Activated T-helper 2 cell treated with anti-CD3 and anti-CD28 coated beads, Interferon-gamma antibody, Interleukin-2, Interleukin-4, amounts not matched to agents 10 μg/mL and 5 μg/mL and 100 μg/mL, durations not matched to agents 14 hours and 24 hours and 36 hours (primary cell): Measurements from ENCODE around the gene SPOCK2. TPM values are rescaled to one million over a fixed set of nuclear protein-coding genes. Genes with fewer than 3 reads are reported as not detected.

Source experiments
- DNase-seq: peaks from one replicate; pipeline ENCODE4 v3.0.0; 2021; ENCODE audit warnings: low spot score
- H3K27ac Mint-ChIP-seq: one replicate; pipeline ENCODE4 v1.8.0; 2021; ENCODE audit warnings: mixed read lengths
- H3K27me3 Mint-ChIP-seq: one replicate; pipeline ENCODE4 v1.8.0; 2021; ENCODE audit warnings: low read depth, mixed read lengths
- H3K36me3 Mint-ChIP-seq: one replicate; pipeline ENCODE4 v1.8.0; 2021; ENCODE audit warnings: low read depth, mixed read lengths
- H3K4me1 Mint-ChIP-seq: one replicate; pipeline ENCODE4 v1.8.0; 2021; ENCODE audit warnings: low read depth, mixed read lengths
- H3K4me3 Mint-ChIP-seq: one replicate; pipeline ENCODE4 v1.8.0; 2021; ENCODE audit warnings: low read depth, mild to moderate bottlenecking, moderate library complexity, mixed read lengths
- H3K9me3 Mint-ChIP-seq: one replicate; pipeline ENCODE4 v1.8.0; 2021; ENCODE audit warnings: mixed read lengths
- intact Hi-C: fragments of 100-400 bp; cut with micrococcal nuclease; formaldehyde crosslinking; loops from one replicate; pipeline ENCODE4 v1.15.1; 2023
- total RNA-seq: library from RNA; stranded (reverse); gene quantifications from 2 replicates; pipeline ENCODE4 v1.2.3, GENCODE V29; 2022

The SPOCK2 gene
- total RNA-seq, 1 donor from 2014 or later = 137 TPM

DNA sequence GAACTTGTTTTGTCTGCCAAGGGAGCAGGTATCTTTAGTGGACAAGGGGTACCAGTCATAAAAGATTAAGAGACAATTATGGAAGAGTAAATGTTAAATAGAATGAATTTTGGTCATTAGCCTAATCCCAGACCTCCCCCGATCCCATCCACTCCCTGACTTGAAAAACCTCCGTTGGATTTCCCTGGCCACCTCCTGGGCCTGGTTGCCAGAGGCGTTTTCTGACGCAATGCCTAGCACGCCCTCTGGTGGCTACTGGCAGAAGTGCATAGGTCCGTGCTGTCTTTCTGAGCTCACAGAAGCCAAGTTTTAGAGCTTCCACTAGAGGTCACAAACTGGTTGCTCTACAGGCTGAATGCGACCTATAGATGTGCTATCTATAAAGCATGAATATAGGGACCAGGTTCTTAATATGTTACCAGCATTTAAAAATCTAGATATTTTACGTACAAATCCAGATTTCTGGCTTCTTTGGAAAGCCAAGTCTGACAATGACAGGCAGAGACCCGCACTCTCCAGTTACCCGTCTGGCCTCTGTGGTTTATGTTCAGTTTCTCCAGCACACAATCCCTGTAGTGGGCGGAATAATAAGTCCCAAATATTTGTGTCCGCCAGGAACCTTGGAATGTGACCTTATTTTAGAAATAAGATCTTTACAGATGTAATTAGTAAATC lies 39.8 kb downstream of the SPOCK2 start:
- H3K4me3 Mint-ChIP-seq = no peak overlapping the region
- H3K27ac Mint-ChIP-seq = peak overlapping the region; percentile 7
- intact Hi-C loops = loop anchor here (1.0 to 5.0 kb wide), 4 partner anchors 92 to 286 kb away; partner anchors contain the start of genes ANAPC16 and ASCC1
- peaks cover 9% of the 10 kb centered on the region for H3K9me3 Mint-ChIP-seq
- peaks cover 18% of the 10 kb centered on the region for H3K4me1 Mint-ChIP-seq
- no peaks in the 10 kb centered on the region for H3K36me3 Mint-ChIP-seq
- DNase-seq = peak; percentile 79
- no peaks in the 10 kb centered on the region for H3K27me3 Mint-ChIP-seq

DNA sequence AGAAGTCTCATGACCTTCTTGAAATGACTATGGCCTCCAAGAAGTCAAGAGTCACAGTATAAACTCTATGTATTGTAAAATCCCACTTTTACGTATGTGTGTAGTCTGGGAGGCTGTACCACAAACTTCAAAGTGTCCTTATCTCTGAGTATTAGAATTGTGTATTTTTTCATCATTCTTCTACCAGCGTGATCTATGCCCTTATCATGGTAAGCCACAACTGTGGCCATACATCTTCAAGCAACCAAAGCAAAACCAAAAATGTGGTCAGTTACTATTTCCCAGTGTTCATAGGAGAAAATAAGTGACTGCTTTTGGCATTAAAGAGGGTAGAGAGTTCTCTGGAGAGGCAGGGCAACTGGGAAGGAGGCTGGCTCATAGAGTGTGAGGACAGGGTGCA lies 42.8 kb downstream of the SPOCK2 start:
- intact Hi-C loops = loop anchor here (5.0 kb wide), 1 partner anchor 172 kb away; the partner anchor contains the start of genes ANAPC16 and ASCC1
- H3K27ac Mint-ChIP-seq = no peak overlapping the region
- DNase-seq = no peak
- no peaks in the 10 kb centered on the region for H3K36me3 Mint-ChIP-seq
- H3K9me3 Mint-ChIP-seq = peaks cover 9% of the 10 kb centered on the region
- H3K27me3 Mint-ChIP-seq = no peaks in the 10 kb centered on the region
- H3K4me1 Mint-ChIP-seq = peaks cover 18% of the 10 kb centered on the region
- H3K4me3 Mint-ChIP-seq = no peak overlapping the region

DNA sequence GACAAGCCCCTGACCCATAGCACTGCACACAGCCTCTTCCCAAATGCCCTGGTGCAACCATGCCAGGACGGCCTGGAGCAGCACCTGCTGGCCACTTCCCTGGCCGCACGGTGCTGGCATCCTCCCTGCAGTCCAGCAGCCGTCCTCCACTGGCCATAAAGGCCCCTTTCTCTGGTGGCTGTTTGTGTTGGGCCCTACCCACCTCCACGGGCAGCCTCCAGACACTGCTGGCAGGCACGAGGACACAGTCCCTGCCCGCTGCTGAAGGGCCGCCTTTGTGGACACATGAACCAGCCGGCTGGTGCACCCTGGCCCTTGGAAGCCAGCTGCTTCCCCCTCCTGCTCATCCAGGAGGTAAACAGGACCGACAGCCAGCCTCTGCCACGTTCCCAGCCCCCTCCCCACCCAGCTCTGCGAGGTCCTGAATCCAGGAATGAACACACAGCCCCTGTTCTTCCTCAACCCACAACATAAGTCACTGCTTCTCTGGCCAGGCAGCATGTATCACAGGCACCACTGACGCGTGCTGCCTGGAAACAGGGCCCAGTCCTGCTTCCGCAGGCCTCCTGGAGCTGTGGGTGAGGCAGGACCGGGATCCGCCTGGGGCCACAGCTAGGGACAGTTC lies 43.8 kb downstream of the SPOCK2 start:
- no peaks in the 10 kb centered on the region for H3K36me3 Mint-ChIP-seq
- intact Hi-C loops = loop anchor here (5.0 kb wide), 1 partner anchor 173 kb away; the partner anchor contains the start of genes ANAPC16 and ASCC1
- peaks cover 4% of the 10 kb centered on the region for H3K9me3 Mint-ChIP-seq

DNA sequence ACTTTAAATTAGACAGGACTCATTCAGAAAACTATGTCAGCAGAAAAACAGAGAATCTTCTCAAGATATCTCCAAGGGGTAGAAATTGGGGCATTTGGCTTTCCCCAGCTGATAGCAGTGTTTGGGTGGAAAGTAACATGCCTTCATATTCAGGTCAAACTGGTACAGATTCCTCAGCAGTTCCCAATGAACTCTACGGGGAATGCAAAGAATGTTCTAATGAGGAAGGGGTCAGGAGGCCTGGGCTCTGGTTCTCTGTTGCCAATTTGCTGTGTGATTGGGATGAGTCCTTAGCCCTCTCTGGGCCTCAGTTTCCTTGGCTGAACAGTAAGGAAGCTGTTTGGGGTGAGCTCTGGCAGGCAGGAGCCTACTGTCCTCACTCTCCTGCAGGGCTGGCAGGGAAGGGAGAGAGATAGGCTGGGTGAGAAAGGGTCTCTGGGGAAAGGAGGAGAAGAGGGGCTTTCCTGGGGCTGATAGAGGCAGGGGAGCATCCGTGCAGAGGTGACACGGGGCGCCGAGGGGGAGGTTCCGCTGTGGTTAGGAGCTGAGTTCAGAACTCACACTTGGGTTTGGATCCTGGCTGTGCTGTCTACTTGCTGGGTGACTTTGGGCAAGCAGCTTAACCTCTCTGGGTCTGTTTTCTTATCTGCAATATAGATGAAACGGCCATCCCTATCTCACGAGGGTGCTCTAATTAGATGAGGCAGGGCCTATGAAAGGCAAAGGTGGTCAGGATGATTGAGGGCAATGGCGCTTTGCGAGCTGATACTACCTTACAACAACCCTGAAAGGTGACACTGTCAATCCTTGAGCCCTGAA lies 45.1 kb downstream of the SPOCK2 start:
- Mint-ChIP-seq H3K9me3 (no peaks in the 10 kb centered on the region), H3K4me1 (peaks cover 6% of the 10 kb centered on the region), H3K27ac (no peak overlapping the region), H3K4me3 (no peak overlapping the region), H3K36me3 (no peaks in the 10 kb centered on the region), H3K27me3 (no peaks in the 10 kb centered on the region)
- no peak for DNase-seq
- intact Hi-C loops = no loop called here

More for the DNA sequence above, 43.8 kb downstream of the SPOCK2 start:
- H3K27ac Mint-ChIP-seq = no peak overlapping the region
- DNase-seq = no peak
- no peak overlapping the region for H3K4me3 Mint-ChIP-seq
- no peaks in the 10 kb centered on the region for H3K27me3 Mint-ChIP-seq
- peaks cover 13% of the 10 kb centered on the region for H3K4me1 Mint-ChIP-seq

DNA sequence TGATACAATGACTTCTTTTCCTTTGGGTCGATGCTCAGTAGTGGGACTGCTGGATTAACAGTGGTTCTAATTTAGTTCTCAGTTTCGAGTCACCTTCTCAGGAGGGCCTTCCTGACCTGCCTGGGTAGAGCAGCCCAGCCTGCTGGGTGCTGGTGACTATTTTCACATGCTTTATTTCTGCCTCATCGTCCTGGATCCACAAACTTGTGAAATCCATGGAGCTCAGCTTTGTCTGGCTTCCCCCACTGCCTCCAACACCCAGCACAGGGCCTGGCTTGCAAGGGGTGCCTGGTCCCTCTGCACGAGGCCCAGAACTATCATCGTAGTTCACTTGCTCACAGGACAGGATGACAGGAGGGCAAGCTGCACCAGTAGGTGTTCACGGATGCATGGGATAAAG lies 46.9 kb downstream of the SPOCK2 start:
- peaks cover 6% of the 10 kb centered on the region for H3K4me1 Mint-ChIP-seq
- no peak overlapping the region for H3K27ac Mint-ChIP-seq
- H3K4me3 Mint-ChIP-seq = no peak overlapping the region
- DNase-seq = no peak
- intact Hi-C loops = no loop called here
- H3K9me3 Mint-ChIP-seq = no peaks in the 10 kb centered on the region
- peaks cover under 1% of the 10 kb centered on the region for H3K27me3 Mint-ChIP-seq
- H3K36me3 Mint-ChIP-seq = no peaks in the 10 kb centered on the region

DNA sequence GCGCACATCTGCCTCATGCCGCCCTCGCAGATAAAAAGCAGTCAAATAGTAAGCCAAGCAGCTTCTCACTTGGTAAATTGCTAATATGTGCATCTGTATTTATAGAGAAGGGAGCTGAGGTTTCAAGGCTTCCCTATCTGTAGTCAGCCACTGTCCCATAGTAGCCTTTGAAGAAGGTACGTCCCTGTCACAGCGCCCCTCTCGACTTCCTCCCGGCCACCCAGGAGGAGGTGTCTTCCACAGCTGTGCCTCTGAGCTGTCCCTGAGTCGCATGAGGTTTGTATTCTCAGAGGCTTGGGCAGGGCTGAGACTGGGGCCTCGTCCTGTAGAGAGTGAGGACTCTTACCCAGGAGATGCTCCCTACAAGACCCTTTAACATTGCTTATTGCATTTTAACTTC lies 49.0 kb downstream of the SPOCK2 start:
- H3K4me3 Mint-ChIP-seq = no peak overlapping the region
- H3K27ac Mint-ChIP-seq = no peak overlapping the region
- H3K9me3 Mint-ChIP-seq = no peaks in the 10 kb centered on the region
- peaks cover 2% of the 10 kb centered on the region for H3K27me3 Mint-ChIP-seq
- intact Hi-C loops = no loop called here
- no peaks in the 10 kb centered on the region for H3K36me3 Mint-ChIP-seq
- no peak for DNase-seq
- H3K4me1 Mint-ChIP-seq = no peaks in the 10 kb centered on the region

DNA sequence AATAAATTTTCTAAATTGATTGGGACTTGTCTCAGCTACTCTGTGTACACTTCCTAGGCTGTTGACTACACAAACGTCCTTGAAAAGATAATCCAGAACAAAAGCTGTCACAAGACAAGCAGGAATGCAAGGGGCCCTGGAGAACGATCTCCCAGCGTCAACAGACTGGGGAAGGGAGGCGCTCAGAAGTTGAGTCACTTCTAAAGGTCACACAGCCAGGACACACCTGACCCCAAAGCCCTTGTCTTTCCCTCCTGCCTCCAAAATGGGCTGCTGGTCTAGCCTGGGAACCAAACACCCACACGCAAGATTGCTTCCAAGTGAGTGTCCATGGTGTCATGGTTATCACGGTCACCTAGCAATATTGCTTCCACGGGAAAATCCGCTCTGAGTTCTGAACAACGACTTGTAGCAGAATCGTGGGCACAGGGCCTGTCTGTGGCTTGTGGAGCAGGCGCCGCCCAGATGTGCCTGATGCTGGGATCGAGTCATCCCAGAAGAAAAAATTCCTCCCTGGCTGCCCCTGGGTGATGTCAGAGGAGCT lies 49.8 kb downstream of the SPOCK2 start:
- intact Hi-C loops = no loop called here
- Mint-ChIP-seq H3K27me3 (peaks cover 2% of the 10 kb centered on the region), H3K36me3 (no peaks in the 10 kb centered on the region), H3K27ac (no peak overlapping the region), H3K4me3 (no peak overlapping the region), H3K9me3 (no peaks in the 10 kb centered on the region), H3K4me1 (no peaks in the 10 kb centered on the region)
- no peak for DNase-seq

DNA sequence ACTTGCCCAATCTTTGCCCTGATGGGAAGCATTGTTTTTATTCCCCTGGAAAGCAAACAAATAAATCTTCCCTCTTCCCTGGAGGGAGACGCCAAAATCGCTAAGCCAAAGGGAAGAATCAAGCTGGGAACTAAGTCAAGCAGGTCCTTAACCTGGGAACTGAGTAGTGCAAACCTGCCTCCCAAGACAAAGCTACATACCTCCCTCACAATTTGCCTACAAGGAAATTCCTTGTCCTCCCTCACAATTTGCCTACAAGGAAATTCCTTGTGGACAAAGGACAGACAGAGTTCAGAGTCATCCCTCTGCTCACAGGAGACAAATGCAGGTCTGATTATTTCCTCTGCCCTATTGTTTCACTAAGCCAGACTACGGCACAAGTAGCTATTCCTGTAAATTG lies 50.5 kb downstream of the SPOCK2 start:
- intact Hi-C loops = no loop called here
- Mint-ChIP-seq H3K9me3 (no peaks in the 10 kb centered on the region), H3K4me3 (no peak overlapping the region), H3K4me1 (no peaks in the 10 kb centered on the region), H3K27ac (no peak overlapping the region), H3K27me3 (peaks cover 2% of the 10 kb centered on the region), H3K36me3 (no peaks in the 10 kb centered on the region)
- DNase-seq = no peak

DNA sequence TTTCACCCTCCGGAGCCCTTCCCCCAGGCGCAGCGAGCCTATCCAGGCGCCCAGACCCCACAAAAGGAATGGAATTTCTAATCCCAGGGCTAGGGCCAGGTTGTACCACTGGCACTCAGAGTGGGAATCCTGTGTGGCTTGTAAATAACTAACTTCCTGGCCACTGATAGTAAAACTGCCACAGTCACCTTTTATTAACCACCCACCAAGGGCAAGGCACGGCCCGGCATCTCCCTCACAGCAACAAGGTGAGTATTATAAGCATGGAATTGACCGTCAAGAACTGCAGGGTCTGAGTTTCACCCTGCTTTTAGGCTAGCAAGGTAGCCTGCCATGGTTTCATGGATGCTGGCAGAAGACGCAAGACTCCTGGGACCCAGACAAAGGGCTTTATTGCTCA lies 51.1 kb downstream of the SPOCK2 start:
- Mint-ChIP-seq H3K9me3 (no peaks in the 10 kb centered on the region), H3K4me1 (no peaks in the 10 kb centered on the region), H3K36me3 (no peaks in the 10 kb centered on the region)

DNA sequence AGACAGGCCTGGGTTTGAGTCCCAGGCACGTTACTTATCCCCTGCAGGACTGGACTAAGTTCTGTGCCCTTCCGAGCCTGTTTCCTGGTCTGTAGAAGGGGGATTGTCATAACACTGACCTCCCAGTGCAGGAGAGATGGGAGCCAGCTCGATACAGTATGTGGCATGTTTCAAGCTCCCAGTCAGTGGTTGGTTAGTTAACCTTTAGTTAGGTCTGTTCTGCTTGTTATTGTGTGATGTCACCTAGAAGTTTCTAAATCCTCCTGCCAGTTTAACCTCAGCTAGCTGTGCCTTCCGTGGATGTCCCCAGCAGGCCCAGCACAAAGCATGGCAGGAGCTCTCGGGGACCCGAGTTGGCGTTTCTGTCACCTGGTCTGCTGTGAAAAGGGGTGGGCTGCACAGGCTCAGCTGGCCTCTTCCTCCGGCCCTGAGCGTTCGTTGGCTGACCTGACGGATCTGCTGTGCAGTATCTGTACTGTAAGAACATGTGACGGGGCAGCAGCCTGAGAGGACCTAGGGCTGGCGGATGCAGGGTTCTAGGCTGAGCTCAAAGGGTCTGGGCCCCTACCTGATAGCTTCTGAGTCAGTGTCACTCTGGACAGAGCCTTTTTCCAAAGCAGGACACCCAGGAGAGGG lies 53.0 kb downstream of the SPOCK2 start:
- no peak overlapping the region for H3K4me3 Mint-ChIP-seq
- no peak overlapping the region for H3K27ac Mint-ChIP-seq

More for the DNA sequence above, 51.1 kb downstream of the SPOCK2 start:
- H3K27me3 Mint-ChIP-seq = peaks cover 2% of the 10 kb centered on the region
- DNase-seq = no peak
- intact Hi-C loops = no loop called here
- no peak overlapping the region for H3K27ac Mint-ChIP-seq
- no peak overlapping the region for H3K4me3 Mint-ChIP-seq

DNA sequence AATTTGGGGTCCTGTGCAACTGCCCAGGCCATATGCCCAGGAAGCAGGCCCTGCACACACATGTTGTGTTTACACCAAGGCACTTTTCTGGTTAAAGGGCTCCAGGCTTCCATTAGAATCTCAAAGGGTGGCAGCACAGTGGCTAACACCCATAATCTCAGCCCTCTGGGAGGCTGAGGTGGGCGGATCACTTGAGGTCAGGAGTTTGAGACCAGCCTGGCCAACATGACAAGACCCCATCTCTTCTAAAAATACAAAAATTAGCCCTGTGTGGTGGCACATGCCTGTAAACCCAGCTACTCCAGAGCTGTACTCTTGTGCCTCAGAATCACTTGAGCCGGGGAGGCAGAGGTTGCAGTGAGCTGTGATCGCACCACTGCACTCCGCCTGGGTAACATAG lies 53.6 kb downstream of the SPOCK2 start:
- Mint-ChIP-seq H3K9me3 (no peaks in the 10 kb centered on the region), H3K4me1 (no peaks in the 10 kb centered on the region), H3K36me3 (no peaks in the 10 kb centered on the region), H3K27me3 (peaks cover 2% of the 10 kb centered on the region), H3K27ac (no peak overlapping the region), H3K4me3 (no peak overlapping the region)
- DNase-seq = no peak
- intact Hi-C loops = no loop called here

More for the DNA sequence above, 53.0 kb downstream of the SPOCK2 start:
- no peak for DNase-seq
- H3K4me1 Mint-ChIP-seq = no peaks in the 10 kb centered on the region
- peaks cover 2% of the 10 kb centered on the region for H3K27me3 Mint-ChIP-seq
- no peaks in the 10 kb centered on the region for H3K9me3 Mint-ChIP-seq
- intact Hi-C loops = no loop called here
- no peaks in the 10 kb centered on the region for H3K36me3 Mint-ChIP-seq

DNA sequence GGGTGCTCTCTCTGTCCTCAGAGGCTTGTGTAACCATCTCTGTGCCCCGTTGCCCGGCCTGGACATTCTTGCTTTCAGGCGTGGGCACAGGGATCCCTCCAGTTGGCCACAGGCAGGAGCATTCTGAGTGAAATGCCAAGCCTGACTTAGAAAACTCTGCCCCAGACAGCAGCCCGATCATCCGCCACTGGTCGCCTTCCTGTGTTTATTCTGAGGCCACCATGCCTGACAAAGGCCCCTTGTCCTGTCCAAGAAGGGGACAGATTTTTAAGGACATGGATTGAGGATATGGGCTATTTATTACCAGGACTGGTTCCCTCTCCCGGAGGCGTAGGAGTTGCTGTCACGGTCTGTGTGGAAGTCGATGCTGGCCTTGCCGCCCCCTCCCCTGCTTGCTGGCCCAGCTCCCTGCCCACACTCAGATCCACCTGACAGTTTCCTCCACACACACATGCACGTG lies 54.3 kb downstream of the SPOCK2 start:
- intact Hi-C loops = no loop called here
- H3K27ac Mint-ChIP-seq = no peak overlapping the region
- no peak for DNase-seq
- peaks cover 2% of the 10 kb centered on the region for H3K27me3 Mint-ChIP-seq
- no peak overlapping the region for H3K4me3 Mint-ChIP-seq
- H3K4me1 Mint-ChIP-seq = no peaks in the 10 kb centered on the region
- no peaks in the 10 kb centered on the region for H3K36me3 Mint-ChIP-seq
- H3K9me3 Mint-ChIP-seq = no peaks in the 10 kb centered on the region
